Myometrial cell (primary cell): ENCODE results near the gene LIME1. TPM values are rescaled to one million over a fixed set of nuclear protein-coding genes. Genes with fewer than 3 reads are reported as not detected.

Experiments
- total RNA-seq: library from RNA; depleted of rRNA; stranded (reverse); fragments of >200 nt; gene quantifications from 2 replicates; pipeline ENCODE4 v1.2.3, GENCODE V29; 2015

The LIME1 gene
- 0.58 and 1.4 TPM in 2 replicates for total RNA-seq

DNA sequence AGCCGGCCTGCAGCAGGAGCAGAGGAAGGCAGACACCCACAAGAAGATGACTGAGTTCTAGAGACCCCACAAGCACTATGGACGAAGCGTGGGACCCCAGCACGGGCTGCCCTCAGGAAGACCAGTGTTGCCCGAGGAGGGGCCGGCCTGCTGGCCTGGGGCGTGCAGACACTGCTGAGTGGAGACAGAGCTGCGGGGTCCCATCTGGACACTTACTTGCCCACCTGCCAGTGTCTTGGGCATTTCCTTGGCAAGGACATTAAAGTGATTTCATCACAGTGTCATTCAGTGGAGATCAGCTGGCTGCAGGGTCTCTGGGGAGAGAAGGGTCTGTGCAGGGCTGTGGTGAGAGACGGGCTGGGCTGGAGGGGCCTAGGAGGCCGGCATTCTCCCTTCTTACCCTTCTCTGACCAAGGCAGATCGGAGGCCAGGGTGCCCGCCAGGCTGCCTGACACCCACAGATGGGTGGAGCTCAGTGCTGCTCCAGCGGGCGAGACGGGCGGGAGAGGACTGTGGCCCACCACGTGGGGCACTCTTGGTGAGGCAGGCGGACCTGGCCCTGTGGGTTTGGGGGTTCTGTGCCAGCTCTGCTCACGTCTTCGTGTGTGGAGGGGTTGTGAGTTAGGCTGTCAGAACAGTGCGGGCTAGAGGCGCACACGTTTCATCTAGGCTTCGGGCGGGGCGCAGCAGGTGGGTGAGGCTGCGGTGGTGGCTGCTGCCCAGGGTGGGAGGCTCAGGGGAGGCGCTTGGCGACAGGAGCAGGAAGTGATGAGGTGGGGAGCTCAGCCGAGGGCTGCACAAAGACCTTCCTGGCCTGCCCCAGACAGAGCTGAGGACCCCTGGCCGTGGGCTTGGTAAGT is at the start of gene LIME1:
Gene LIME1, plus strand, starts transcription at position 806 of the 860 bp plus-strand sequence. CDS start 886 bp downstream, outside the sequence.

GRCh38 chr20:63696628-63697356 is 39.7 kb upstream of the LIME1 start, which contains the start of gene TNFRSF6B:
Gene TNFRSF6B (plus strand): TSS chr20:63696652. CDS start chr20:63696768, 116 bp downstream.

GRCh38 chr20:63707558-63708300 is 28.7 kb upstream of the LIME1 start, which contains the start of the genes ARFRP1 and ZGPAT:
Gene ARFRP1 (minus strand): TSS chr20:63707976. CDS start chr20:63707091, 885 bp downstream.
Gene ZGPAT (plus strand): TSS chr20:63708039. CDS start chr20:63708581, 542 bp downstream.

GRCh38 chr20:63739130-63740069 is 2.9 kb downstream of the LIME1 start, which contains the start of gene SLC2A4RG:
Gene SLC2A4RG (plus strand): TSS chr20:63739776. CDS start chr20:63739913, 137 bp downstream.

Other genes with a start within 250 kb of the LIME1 start
- gene EEF1A2, start 237.6 kb upstream of the LIME1 start, total RNA-seq, result 0.58 TPM in 1 of 2 replicates, not detected in the other
- gene PPDPF, start 215.9 kb upstream of the LIME1 start, total RNA-seq, result 133 and 178 TPM in 2 replicates
- gene PTK6, start 199.3 kb upstream of the LIME1 start, total RNA-seq, result not detected in 2 replicates
- gene SRMS, start 188.9 kb upstream of the LIME1 start, total RNA-seq, result not detected in 2 replicates
- gene FNDC11, start 182.5 kb upstream of the LIME1 start, total RNA-seq, result 1.1 and 1.7 TPM in 2 replicates
- gene HELZ2, start 162.4 kb upstream of the LIME1 start, total RNA-seq, result 24.2 and 30.1 TPM in 2 replicates
- gene GMEB2, start 109.6 kb upstream of the LIME1 start, total RNA-seq, result 11.3 and 13.3 TPM in 2 replicates
- gene STMN3, start 83.2 kb upstream of the LIME1 start, total RNA-seq, result 53.3 and 67.2 TPM in 2 replicates
- 13.5 and 14.0 TPM in 2 replicates for gene RTEL1, start 78.4 kb upstream of the LIME1 start, total RNA-seq
- 250 and 261 TPM in 2 replicates for gene TNFRSF6B, start 40.0 kb upstream of the LIME1 start, total RNA-seq
- gene ARFRP1, start 28.7 kb upstream of the LIME1 start, total RNA-seq, result 38.9 and 59.5 TPM in 2 replicates
- gene ZGPAT, start 28.6 kb upstream of the LIME1 start, total RNA-seq, result 24.1 and 42.7 TPM in 2 replicates
- 49.3 and 69.3 TPM in 2 replicates for gene SLC2A4RG, start 3.1 kb downstream of the LIME1 start, total RNA-seq
- 21.1 and 34.3 TPM in 2 replicates for gene ZBTB46, start 94.6 kb downstream of the LIME1 start, total RNA-seq
- gene ABHD16B, start 124.8 kb downstream of the LIME1 start, total RNA-seq, result not detected in 2 replicates
- gene TPD52L2, start 128.6 kb downstream of the LIME1 start, total RNA-seq, result 192 and 206 TPM in 2 replicates
- 38.6 and 43.4 TPM in 2 replicates for gene DNAJC5, start 158.5 kb downstream of the LIME1 start, total RNA-seq
- 23.4 and 27.1 TPM in 2 replicates for gene UCKL1, start 219.8 kb downstream of the LIME1 start, total RNA-seq
- 7.1 and 8.6 TPM in 2 replicates for gene ZNF512B, start 233.3 kb downstream of the LIME1 start, total RNA-seq
- 1.4 and 2.1 TPM in 2 replicates for gene SAMD10, start 243.0 kb downstream of the LIME1 start, total RNA-seq
- 41.5 and 43.6 TPM in 2 replicates for gene PRPF6, start 244.5 kb downstream of the LIME1 start, total RNA-seq